GM12875 (cell line): ENCODE measurements around the gene UBE2V1.

Source experiments
- H3K4me3 ChIP-seq: one replicate; pipeline ENCODE4 v1.5.1; 2011; ENCODE audit warnings: low read depth, low read length, control low read depth
- CTCF ChIP-seq: IDR thresholded peaks from 2 replicates; pipeline ENCODE4 v1.5.1; 2011; ENCODE audit warnings: low read depth, mild to moderate bottlenecking, control low read depth, inconsistent platforms, low read length, moderate library complexity, borderline replicate concordance; ENCODE audit not compliant: insufficient read depth

The UBE2V1 gene

GRCh38 chr20:50057714-50058053 lies 55.3 kb downstream of the UBE2V1 start:
- no peak overlapping the region for H3K4me3 ChIP-seq
- no peak for TF ChIP-seq CTCF

GRCh38 chr20:50056951-50057713 lies 55.8 kb downstream of the UBE2V1 start:
- no peak overlapping the region for H3K4me3 ChIP-seq
- no peak for TF ChIP-seq CTCF

GRCh38 chr20:50056408-50056926 lies 56.5 kb downstream of the UBE2V1 start:
- H3K4me3 ChIP-seq: no peak overlapping the region
- no peak for TF ChIP-seq CTCF

- H3K4me3 ChIP-seq: no peak overlapping the region
- TF ChIP-seq CTCF: no peak
These were observed 57.3 kb downstream of the UBE2V1 start for GRCh38 chr20:50055524-50056083.

GRCh38 chr20:50054626-50055511 lies 58.1 kb downstream of the UBE2V1 start:
- TF ChIP-seq CTCF: no peak
- H3K4me3 ChIP-seq: no peak overlapping the region

- TF ChIP-seq CTCF: no peak
- no peak overlapping the region for H3K4me3 ChIP-seq
These were observed 58.8 kb downstream of the UBE2V1 start for GRCh38 chr20:50054231-50054547.
